Epithelial cell of esophagus (primary cell): ENCODE measurements around the gene PRDM12.

Experiments used
- DNase-seq: peaks from one replicate; pipeline ENCODE4 v3.0.0; 2010; ENCODE audit warnings: low read depth
- H3K4me3 ChIP-seq: 2 replicates; pipeline ENCODE4 v1.5.1; 2011; ENCODE audit warnings: mild to moderate bottlenecking, low read length, control low read depth
- CTCF ChIP-seq: IDR thresholded peaks from 2 replicates; pipeline ENCODE4 v1.5.1; 2011; ENCODE audit warnings: low read depth, mild to moderate bottlenecking, low read length, control low read depth, inconsistent platforms; ENCODE audit not compliant: insufficient read depth; ENCODE audit errors: missing control alignments

Gene PRDM12

GRCh38 chr9:130715270-130715669 lies 50.9 kb downstream of the PRDM12 start:
- H3K4me3 ChIP-seq, result peak overlapping the region; percentile 78
- DNase-seq, result no peak
- no peak for TF ChIP-seq CTCF

- H3K4me3 ChIP-seq, result no peak overlapping the region
- TF ChIP-seq CTCF, result no peak
- no peak for DNase-seq
These were observed 54.2 kb downstream of the PRDM12 start for GRCh38 chr9:130718562-130718961.

- no peak overlapping the region for H3K4me3 ChIP-seq
- no peak for TF ChIP-seq CTCF
- no peak for DNase-seq
These were observed 56.4 kb downstream of the PRDM12 start for GRCh38 chr9:130720762-130721161.

GRCh38 chr9:130728721-130729120 lies 64.3 kb downstream of the PRDM12 start:
- peak; percentile 69 for DNase-seq
- no peak for TF ChIP-seq CTCF
- H3K4me3 ChIP-seq, result no peak overlapping the region

- H3K4me3 ChIP-seq, result no peak overlapping the region
- TF ChIP-seq CTCF, result no peak
- no peak for DNase-seq
These were observed 64.8 kb downstream of the PRDM12 start for GRCh38 chr9:130729145-130729544.

- H3K4me3 ChIP-seq, result no peak overlapping the region
- TF ChIP-seq CTCF, result no peak
- no peak for DNase-seq
These were observed 67.0 kb downstream of the PRDM12 start for GRCh38 chr9:130731355-130731754.

GRCh38 chr9:130732136-130732535 lies 67.7 kb downstream of the PRDM12 start:
- no peak for TF ChIP-seq CTCF
- DNase-seq, result peak; percentile 16
- H3K4me3 ChIP-seq, result no peak overlapping the region
